Heart left ventricle (tissue), 16 donors: Measurements from ENCODE around the gene TMSB4X. TPM values are rescaled to one million over a fixed set of nuclear protein-coding genes. Genes with fewer than 3 reads are reported as not detected.

ENCODE experiments used
- ATAC-seq, 4 donors: fragments of 200-7000 bp; cut with Tn5 transposase; one replicate each; pipeline ENCODE4 v1.9.1; 2020 to 2022; ENCODE audit warnings: moderate library complexity in 4 of 4, mild to moderate bottlenecking in 3 of 4, moderate number of reproducible peaks in 1 of 4
- DNase-seq, 5 donors: peaks; one replicate each; pipeline ENCODE4 v3.0.0-alpha.2; 2020
- H3K27ac ChIP-seq, 12 donors: fragments of 200-600 bp; sonication (generic) in 4 of 12; one replicate each; pipeline versions ENCODE4 v1.5.0 to v1.8.0; 2016 to 2022; ENCODE audit warnings: mild to moderate bottlenecking in 2 of 12
- H3K27me3 ChIP-seq, 9 donors: fragments of 200-600 bp; sonication (generic) in 2 of 9; one replicate each; pipeline versions ENCODE4 v1.5.1 to v1.8.0; 2016 to 2022; ENCODE audit warnings: mild to moderate bottlenecking in 3 of 9
- H3K36me3 ChIP-seq, 9 donors: fragments of 200-600 bp; sonication (generic) in 2 of 9; one replicate each; pipeline versions ENCODE4 v1.5.0 to v1.8.0; 2018 to 2022; ENCODE audit warnings: mild to moderate bottlenecking in 2 of 9
- H3K4me1 ChIP-seq, 12 donors: fragments of 200-600 bp; sonication (generic) in 4 of 12; one replicate each; pipeline versions ENCODE4 v1.5.0 to v1.8.0; 2016 to 2022; ENCODE audit warnings: mild to moderate bottlenecking in 3 of 12
- H3K4me3 ChIP-seq, 12 donors: fragments of 200-600 bp; sonication (generic) in 4 of 12; one replicate each; pipeline versions ENCODE4 v1.5.0 to v1.8.0; 2017 to 2022; ENCODE audit warnings: mild to moderate bottlenecking in 9 of 12, moderate library complexity in 4 of 12
- H3K9me3 ChIP-seq, 12 donors: fragments of 200-600 bp; sonication (generic) in 4 of 12; one replicate each; pipeline versions ENCODE4 v1.5.0 to v1.8.0; 2016 to 2022; ENCODE audit warnings: mild to moderate bottlenecking in 1 of 12
- POLR2A ChIP-seq, 2 donors: fragments of 450-650 bp; IDR thresholded peaks; one replicate each; pipeline ENCODE4 v1.6.1; 2017; ENCODE audit warnings: antibody characterized with exemption in 2 of 2, mild to moderate bottlenecking in 2 of 2, moderate library complexity in 2 of 2
- WGBS, 4 donors: extraction: QIAGEN DNeasy Blood & Tissue Kit in 2 of 4; methylation state at CpG; one replicate each; pipeline versions ENCODE4 v1.1.5 to v1.1.7; 2013 to 2018; 5-methylcytosine and 5-hydroxymethylcytosine counted together
- intact Hi-C, 10 donors: fragments of 100-400 bp; cut with DNase I; formaldehyde crosslinking; loops; one replicate each; pipeline versions ENCODE4 v1.11.1 to v1.14.2; 2022
- polyA plus RNA-seq, 2 donors: library from polyadenylated mRNA; stranded (reverse); fragments of 200-250 nt; gene quantifications; one replicate each; pipeline ENCODE4 v1.2.3, GENCODE V29; 2013
- total RNA-seq, 9 donors: library from RNA; depleted of rRNA in 2 of 9; stranded (reverse); fragments of >200 nt in 2 of 9; fragmentation: NEBNext Ultra II Directional in 3 of 9; extraction: Animal tissue kit (Norgen Biotek cat#: 25700) in 3 of 9; gene quantifications; one replicate each; pipeline versions ENCODE4 v1.1.0 to v1.2.4, GENCODE V29; 2016 to 2023
- TF ChIP-seq, protein P1 (sequence below), 12 donors: fragments of 200-600 bp; sonication (generic) in 4 of 12; IDR thresholded peaks; one replicate each; pipeline versions ENCODE4 v1.5.0 to v1.8.0; 2018 to 2022; ENCODE audit warnings: antibody characterized with exemption in 12 of 12, mild to moderate bottlenecking in 5 of 12
- donor health status: ischemic (EF 13 %, LVEDD 7.1; RV severe dilation, severe dysfunction).
- donor health status: healthy with polysubstance abuse.
- donor health status: DM: no; HTN: yes; CAD: no.
- donor health status: DM: no; HTN: no; CAD: no.
- donor health status: ischemic (EF 25% LVEDD 6.9; RV normal size, moderate dysfunction).
- donor health status: ischemic (EF 25% LVEDD 5.7; RV mildly dilated, moderate dysfunction).
- donor health status: healthy.
- donor health status: DM: yes; HTN: yes; CAD: no.
- donor health status: ischemic (EF 35%, LVEDD 5.7; RV mildly dilated, moderate dysfunction).
- donor health status: nonischemic (EF 11% LVEDD 7.7; RV severe dilation, severe dysfunction).
- donor health status: DM: yes; HTN: yes; CAD: no.
- donor health status: PGD.
- donor health status: ischemic (EF 29% LVEDD 5.4; RV normal size, mild dysfunction).
- donor health status: nonischemic (EF 23%, LVEDD 6.1; RV moderate dilation, normal function).

TMSB4X gene
- total and polyA plus RNA-seq, 11 donors, result 689 to 3,543 (median 1,264) TPM

DNA sequence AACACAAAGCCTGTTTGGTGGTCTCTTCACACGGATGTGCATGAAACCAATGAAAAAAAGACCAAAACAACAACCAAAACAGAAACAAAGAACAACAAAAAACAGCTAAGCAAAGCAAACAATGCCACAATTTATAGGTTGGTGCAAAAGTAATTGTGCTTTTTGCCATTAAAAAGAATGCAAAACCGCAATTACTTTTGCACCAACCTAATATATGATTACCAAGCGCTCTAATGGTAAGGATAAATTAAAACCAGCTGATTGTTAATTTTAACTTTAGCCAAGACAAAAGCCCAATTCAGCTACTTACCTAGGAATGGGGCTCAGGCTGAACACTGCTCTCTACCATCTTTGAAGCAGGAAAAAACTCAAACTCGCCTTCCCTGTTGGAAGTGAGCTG, 29.4 kb upstream of the TMSB4X start:
- Histone ChIP-seq H3K36me3 (no peaks in the 10 kb centered on the region), H3K27ac (no peak overlapping the region), H3K9me3 (no peaks in the 10 kb centered on the region), H3K27me3 (peaks cover 0 to 9% (median 0%) of the 10 kb centered on the region in 9 donors), H3K4me1 (peaks cover 0 to 42% (median 13%) of the 10 kb centered on the region in 12 donors), H3K4me3 (no peak overlapping the region)
- 74 to 96% (median 86%) methylated on average over 4 of the region's 4 CpGs for WGBS, 4 donors
- DNase-seq (no peak), ATAC-seq (no peak)
- TF ChIP-seq, protein P1, sequence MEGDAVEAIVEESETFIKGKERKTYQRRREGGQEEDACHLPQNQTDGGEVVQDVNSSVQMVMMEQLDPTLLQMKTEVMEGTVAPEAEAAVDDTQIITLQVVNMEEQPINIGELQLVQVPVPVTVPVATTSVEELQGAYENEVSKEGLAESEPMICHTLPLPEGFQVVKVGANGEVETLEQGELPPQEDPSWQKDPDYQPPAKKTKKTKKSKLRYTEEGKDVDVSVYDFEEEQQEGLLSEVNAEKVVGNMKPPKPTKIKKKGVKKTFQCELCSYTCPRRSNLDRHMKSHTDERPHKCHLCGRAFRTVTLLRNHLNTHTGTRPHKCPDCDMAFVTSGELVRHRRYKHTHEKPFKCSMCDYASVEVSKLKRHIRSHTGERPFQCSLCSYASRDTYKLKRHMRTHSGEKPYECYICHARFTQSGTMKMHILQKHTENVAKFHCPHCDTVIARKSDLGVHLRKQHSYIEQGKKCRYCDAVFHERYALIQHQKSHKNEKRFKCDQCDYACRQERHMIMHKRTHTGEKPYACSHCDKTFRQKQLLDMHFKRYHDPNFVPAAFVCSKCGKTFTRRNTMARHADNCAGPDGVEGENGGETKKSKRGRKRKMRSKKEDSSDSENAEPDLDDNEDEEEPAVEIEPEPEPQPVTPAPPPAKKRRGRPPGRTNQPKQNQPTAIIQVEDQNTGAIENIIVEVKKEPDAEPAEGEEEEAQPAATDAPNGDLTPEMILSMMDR (IDR thresholded peaks at IDR 0.05), result no peak
- TF ChIP-seq POLR2A (IDR thresholded peaks at IDR 0.05), result no peak
- intact Hi-C loops, result loop anchor here in 4 of 10 donors (5.0 to 10.0 kb wide), 4 partner anchors 542 to 707 kb away; partner anchors contain the start of gene TCEANC (in 1 of the 4)

DNA sequence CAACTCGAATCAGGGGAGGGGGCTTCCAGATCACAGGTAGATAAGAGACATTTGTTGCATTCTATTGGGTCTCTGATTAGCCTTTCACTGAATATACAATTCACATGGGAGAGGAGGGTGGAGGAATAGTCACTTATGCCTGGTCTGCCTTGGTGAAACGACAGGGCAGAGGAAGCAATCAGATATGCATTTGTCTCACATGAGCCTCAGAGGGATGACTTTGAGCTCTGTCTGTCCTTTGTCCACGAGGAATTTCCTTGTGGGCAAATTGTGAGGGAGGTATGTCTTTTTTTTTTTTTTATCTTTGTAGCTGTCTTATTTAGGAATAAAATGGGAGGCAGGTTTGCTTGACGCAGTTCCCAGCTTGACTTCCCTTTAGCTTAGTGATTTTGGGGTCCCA, 28.5 kb upstream of the TMSB4X start:
- peaks cover 0 to 9% (median 0%) of the 10 kb centered on the region in 9 donors for H3K27me3 ChIP-seq
- 37 to 60% (median 48%) methylated on average over 4 of the region's 4 CpGs for WGBS, 4 donors

DNA sequence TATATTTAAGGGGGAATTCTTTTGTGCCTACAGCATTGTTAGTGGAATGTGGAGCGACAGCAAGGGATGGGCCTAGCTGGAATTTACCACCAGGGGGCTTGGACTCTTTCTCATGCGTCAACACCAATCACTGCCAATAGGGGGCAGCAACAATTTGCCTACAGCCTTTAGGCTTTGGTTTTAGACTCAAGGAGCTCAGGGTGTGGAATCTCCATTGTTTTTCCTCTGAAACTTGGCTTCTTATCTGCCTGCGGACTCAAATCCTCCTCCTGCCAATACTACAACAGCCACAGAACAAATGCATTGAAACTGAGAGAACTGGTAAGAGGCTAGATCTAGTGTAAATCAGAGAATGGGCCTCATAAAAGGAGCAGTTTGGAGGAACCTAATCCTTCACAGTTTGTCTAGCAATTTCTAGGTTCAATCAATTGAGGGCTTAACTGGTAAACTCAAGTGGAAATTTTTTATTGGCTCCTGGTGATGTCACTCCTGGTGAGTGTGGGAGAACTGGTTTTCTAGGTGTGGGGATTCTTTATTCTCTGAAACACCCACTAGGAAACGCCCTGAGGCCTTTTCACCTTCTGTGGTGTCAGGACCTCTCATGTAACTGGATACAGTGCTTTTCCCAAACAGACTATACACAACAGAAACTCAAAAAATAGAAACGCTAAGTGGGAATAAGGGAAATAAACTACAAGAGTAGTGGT, 27.9 kb upstream of the TMSB4X start:
- H3K4me1 ChIP-seq, result peaks cover 0 to 55% (median 14%) of the 10 kb centered on the region in 12 donors

More for the DNA sequence above, 28.5 kb upstream of the TMSB4X start:
- peaks cover 0 to 49% (median 14%) of the 10 kb centered on the region in 12 donors for H3K4me1 ChIP-seq
- ATAC-seq, result no peak
- no peak for TF ChIP-seq POLR2A (IDR thresholded peaks at IDR 0.05)
- peak overlapping the region in 1 of 12 donors; percentile 32 for H3K27ac ChIP-seq
- no peaks in the 10 kb centered on the region for H3K9me3 ChIP-seq
- no peak for DNase-seq
- H3K4me3 ChIP-seq, result no peak overlapping the region
- intact Hi-C loops, result loop anchor here in 5 of 10 donors (2.0 to 10.0 kb wide), 5 partner anchors 540 to 706 kb away; partner anchors contain the start of gene TCEANC (in 1 of the 5)
- no peaks in the 10 kb centered on the region for H3K36me3 ChIP-seq

DNA sequence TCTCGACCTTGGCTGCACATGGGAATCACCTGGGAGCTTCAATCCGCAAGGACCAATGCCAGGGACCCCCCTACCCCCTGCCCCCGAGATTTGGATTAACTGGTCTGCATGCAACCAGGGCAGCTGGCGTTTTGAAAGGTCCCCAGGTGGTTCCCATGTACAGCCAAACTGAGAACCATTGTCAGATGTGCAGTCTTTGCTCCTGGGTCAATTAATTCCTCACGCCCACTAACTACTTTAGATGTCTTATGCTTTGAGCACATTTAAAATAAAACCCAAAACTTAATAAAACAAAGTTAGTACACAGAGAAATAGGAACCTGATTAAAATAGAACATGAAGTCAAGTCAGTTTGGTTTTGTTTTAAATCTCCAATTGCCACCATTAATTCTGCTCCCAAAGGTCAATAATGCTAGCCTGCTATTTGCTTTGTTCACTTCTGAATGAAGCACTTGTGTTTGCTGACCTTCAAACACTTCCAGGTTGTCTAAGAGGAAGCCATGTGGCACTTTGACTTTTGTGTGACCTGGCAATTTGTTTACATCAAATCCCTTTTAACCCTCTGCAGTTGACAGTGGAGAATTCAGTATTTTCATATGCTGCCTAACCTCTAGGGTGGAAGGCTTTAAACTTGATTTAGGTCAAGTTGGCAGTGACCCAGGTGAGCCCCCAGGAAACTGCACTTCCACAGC, 27.2 kb upstream of the TMSB4X start:
- DNase-seq, result no peak
- no peak for ATAC-seq
- no peaks in the 10 kb centered on the region for H3K9me3 ChIP-seq
- intact Hi-C loops, result loop anchor here in 5 of 10 donors (1.0 to 10.0 kb wide), 6 partner anchors 539 to 705 kb away; partner anchors contain the start of gene TCEANC (in 1 of the 5)
- TF ChIP-seq, protein P1 (IDR thresholded peaks at IDR 0.05), result no peak
- TF ChIP-seq POLR2A (IDR thresholded peaks at IDR 0.05), result no peak
- H3K27me3 ChIP-seq, result peaks cover 0 to 9% (median 0%) of the 10 kb centered on the region in 9 donors
- no peaks in the 10 kb centered on the region for H3K36me3 ChIP-seq
- peaks cover 0 to 55% (median 14%) of the 10 kb centered on the region in 12 donors for H3K4me1 ChIP-seq
- no peak overlapping the region for H3K4me3 ChIP-seq
- H3K27ac ChIP-seq, result peak overlapping the region in 7 of 12 donors; percentile 32 to 77 (median 63)
- WGBS, 4 donors, result 65 to 88% (median 74%) methylated on average over 5 of the region's 5 CpGs

More for the DNA sequence above, 27.9 kb upstream of the TMSB4X start:
- WGBS, 4 donors, result 38 to 54% (median 48%) methylated on average over 5 of the region's 5 CpGs
- intact Hi-C loops, result loop anchor here in 5 of 10 donors (1.0 to 10.0 kb wide), 6 partner anchors 540 to 705 kb away; partner anchors contain the start of gene TCEANC (in 1 of the 5)
- H3K27ac ChIP-seq, result peak overlapping the region in 8 of 12 donors; percentile 32 to 77 (median 64)
- H3K9me3 ChIP-seq, result no peaks in the 10 kb centered on the region
- no peaks in the 10 kb centered on the region for H3K36me3 ChIP-seq
- peak in 4 of 5 donors; percentile 59 to 62 (median 60) for DNase-seq
- H3K4me3 ChIP-seq, result no peak overlapping the region
- no peak for TF ChIP-seq POLR2A (IDR thresholded peaks at IDR 0.05)
- TF ChIP-seq, protein P1 (IDR thresholded peaks at IDR 0.05), result peak; percentile 73 to 97 (median 83)
- peaks cover 0 to 9% (median 0%) of the 10 kb centered on the region in 9 donors for H3K27me3 ChIP-seq
- ATAC-seq, result peak in 3 of 4 donors; percentile 75 to 79 (median 78)
